Measurements from ENCODE around the gene ARV1.

ARV1 gene

GRCh38 chr1:230978491-230979388 is at the start of gene ARV1, which contains the start of gene TTC13:
TSS of gene ARV1 (plus strand) at chr1:230979094. CDS start at chr1:230979106, 12 bp downstream.
TSS of gene TTC13 (minus strand) at chr1:230978861. CDS start at chr1:230978830, 31 bp downstream.
- peak; percentile 97 for DNase-seq

GRCh38 chr1:230930986-230931385 is 47.9 kb upstream of the ARV1 start:
- DNase-seq, result no peak

GRCh38 chr1:230935852-230936251 is 43.0 kb upstream of the ARV1 start:
- no peak for DNase-seq

- no peak for DNase-seq
Observed at GRCh38 chr1:230936475-230936874, 42.4 kb upstream of the ARV1 start.

GRCh38 chr1:230937371-230937770 is 41.5 kb upstream of the ARV1 start:
- no peak for DNase-seq

- no peak for DNase-seq
Observed at GRCh38 chr1:230938924-230939368, 39.9 kb upstream of the ARV1 start.

- no peak for DNase-seq
Observed at GRCh38 chr1:230939806-230940489, 38.9 kb upstream of the ARV1 start.

- DNase-seq, result no peak
Observed at GRCh38 chr1:230940848-230941247, 38.0 kb upstream of the ARV1 start.

- DNase-seq, result no peak
Observed at GRCh38 chr1:230943048-230943593, 35.8 kb upstream of the ARV1 start.

- DNase-seq, result no peak
Observed at GRCh38 chr1:230948301-230948700, 30.6 kb upstream of the ARV1 start.

GRCh38 chr1:230948903-230949302 is 30.0 kb upstream of the ARV1 start:
- no peak for DNase-seq

GRCh38 chr1:230950404-230950803 is 28.5 kb upstream of the ARV1 start:
- DNase-seq, result no peak

- no peak for DNase-seq
Observed at GRCh38 chr1:230957580-230957989, 21.3 kb upstream of the ARV1 start.

- no peak for DNase-seq
Observed at GRCh38 chr1:230958370-230958769, 20.5 kb upstream of the ARV1 start.

- no peak for DNase-seq
Observed at GRCh38 chr1:230964896-230965295, 14.0 kb upstream of the ARV1 start.

- no peak for DNase-seq
Observed at GRCh38 chr1:230965535-230965934, 13.4 kb upstream of the ARV1 start.

- no peak for DNase-seq
Observed at GRCh38 chr1:230966358-230966873, 12.5 kb upstream of the ARV1 start.

GRCh38 chr1:230970432-230970831 is 8.5 kb upstream of the ARV1 start:
- DNase-seq, result no peak

GRCh38 chr1:230971771-230972170 is 7.1 kb upstream of the ARV1 start:
- no peak for DNase-seq

GRCh38 chr1:230972855-230973271 is 6.0 kb upstream of the ARV1 start:
- peak; percentile 52 for DNase-seq

- DNase-seq, result no peak
Observed at GRCh38 chr1:230975636-230976035, 3.3 kb upstream of the ARV1 start.

GRCh38 chr1:230976360-230976759 is 2.5 kb upstream of the ARV1 start:
- DNase-seq, result no peak
